SKM-1 treated with dmso at 0.1 percent for 144 hours (cell line): ENCODE results near the gene FURIN.
"Not testable (repeated sequence)": the region's sequence is repeated elsewhere in the genome, so short reads cannot be mapped to it uniquely, and the experiment has no call there.

ENCODE experiments used
- DNase-seq: peaks from one replicate; lab custom pipeline; 2025; ENCODE audit not compliant: unreplicated experiment; lab: John Stamatoyannopoulos, UW

The FURIN gene

GRCh38 chr15:90914305-90915080, 46.1 kb downstream of the FURIN start:
- DNase-seq: no peak

DNA sequence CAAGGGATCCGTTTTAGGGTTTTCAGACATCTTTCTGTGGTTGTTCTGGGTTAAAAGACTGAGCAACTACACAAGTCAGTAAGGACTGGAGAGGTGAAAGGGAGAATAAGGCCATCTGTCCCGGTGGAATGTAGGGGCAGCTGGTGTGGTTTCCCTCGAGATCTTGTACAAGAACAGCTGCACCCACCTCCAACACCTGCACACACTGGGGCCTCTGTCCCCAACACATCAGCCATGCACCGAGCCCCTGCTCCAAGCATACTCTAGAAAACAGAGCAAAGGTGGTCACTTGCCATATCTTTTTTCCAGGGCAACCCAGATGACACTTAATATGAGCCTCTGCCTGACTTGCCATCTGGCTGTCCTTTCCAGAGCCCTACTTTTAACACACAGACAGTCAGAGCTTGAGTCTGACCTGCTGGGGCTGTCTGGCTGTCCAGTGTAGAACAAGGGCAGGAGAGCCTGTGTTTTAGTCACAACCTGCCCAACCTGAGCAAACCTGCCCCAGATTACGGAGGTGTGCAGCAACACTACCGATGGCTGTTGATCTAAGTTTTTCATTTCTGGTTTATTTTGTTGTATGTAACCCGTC, 46.9 kb downstream of the FURIN start:
- DNase-seq: no peak

- peak; percentile 81 for DNase-seq
These were observed 47.5 kb downstream of the FURIN start for GRCh38 chr15:90915808-90916440.

DNA sequence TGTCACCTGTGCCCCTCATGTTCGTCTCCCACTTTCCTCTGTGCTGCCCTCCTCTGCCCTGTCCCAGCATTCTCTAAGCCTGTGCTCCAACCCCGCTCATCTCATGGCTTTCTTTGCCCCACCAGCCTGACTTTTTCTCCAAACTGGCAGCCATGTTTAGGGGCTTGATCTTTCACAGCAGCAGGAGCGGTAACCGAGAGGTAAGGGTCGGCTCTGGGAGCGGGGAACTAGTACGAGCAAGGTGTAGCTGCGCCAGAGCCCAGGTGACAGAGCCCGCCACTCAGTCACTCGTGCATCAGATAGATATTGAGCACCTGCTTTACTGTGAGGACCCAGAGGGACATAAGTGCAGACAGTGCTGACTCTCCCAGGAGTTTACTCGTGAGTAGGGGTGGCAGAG, 48.1 kb downstream of the FURIN start:
- DNase-seq: no peak

DNA sequence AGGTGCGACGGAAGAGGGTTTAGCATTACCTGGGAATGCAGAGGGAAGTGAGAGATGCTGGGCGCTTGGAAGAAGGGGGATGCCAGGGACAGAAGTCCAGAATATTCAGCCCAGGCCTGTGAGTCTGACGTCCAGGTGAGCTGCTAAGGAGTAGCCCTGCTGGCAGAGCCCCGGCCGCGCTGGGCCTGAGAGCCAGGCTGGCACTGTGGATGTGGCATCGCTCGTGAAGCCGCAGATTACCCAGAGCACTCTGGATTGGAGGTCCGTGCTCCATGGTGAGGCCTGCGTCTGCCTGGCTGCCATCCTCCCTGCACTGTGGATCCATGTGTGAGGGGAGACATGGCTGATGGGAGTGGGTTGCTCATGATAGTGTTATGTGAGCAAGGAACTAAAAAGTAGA, 49.2 kb downstream of the FURIN start:
- no peak for DNase-seq

DNA sequence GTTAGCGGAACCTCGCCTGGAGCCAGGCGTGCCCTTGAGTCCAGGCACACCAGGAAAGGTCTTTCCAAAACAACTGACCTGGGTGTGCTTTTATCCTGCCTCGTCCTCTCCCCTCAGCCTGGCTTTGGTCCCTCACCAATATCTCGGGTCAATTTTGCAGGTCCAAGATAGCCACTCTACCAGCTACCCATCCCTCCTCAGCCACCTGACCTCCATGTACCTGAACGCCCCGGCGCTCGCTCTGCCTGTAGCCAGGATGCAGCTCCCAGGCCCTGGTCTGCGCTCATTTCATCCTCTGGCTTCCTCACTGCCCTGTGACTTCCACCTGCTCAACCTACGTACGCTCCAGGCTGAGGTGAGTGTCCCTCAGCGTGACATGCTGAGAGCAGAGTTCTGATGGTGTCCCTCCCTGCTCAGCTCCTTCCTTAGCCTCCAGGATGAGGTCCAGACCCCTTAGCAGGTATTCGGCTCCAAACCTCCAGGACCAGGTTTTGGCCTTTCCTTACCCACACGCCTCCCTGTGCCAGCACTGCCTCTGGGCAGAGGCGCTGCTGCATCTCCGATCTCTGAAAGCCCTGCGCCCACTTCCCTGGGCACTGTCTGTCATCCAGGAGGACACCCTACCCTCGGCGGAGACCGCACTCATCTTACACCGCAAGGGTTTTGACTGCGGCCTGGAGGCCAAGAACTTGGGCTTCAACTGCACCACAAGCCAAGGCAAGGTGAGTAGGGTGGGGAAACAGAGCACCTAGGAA, 49.8 kb downstream of the FURIN start:
- no peak for DNase-seq

DNA sequence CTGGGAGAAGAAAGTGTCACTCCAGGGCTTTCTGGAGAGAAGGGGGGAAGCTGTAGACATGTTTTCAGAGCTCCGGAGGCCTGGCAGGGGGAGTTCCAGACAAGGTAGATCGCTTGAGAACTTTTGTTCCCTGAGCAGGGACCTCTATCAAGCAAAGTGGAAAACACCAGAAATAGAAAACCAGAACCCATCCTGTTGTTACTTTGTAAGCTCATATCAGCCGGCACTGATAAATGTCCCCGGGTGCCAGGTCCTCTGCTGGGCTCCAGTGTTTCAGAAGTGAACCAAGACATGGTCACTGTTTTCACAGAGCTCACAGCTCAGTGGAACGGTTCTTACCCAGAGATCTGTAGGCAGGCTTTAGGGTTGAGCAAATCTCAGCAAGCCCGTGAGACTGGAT, 50.4 kb downstream of the FURIN start:
- no peak for DNase-seq

GRCh38 chr15:90921887-90922286, 53.5 kb downstream of the FURIN start:
- no peak for DNase-seq

GRCh38 chr15:90922712-90923322, 54.4 kb downstream of the FURIN start:
- not testable (repeated sequence) for DNase-seq

- no peak for DNase-seq
These were observed 56.0 kb downstream of the FURIN start for GRCh38 chr15:90924375-90924774.

GRCh38 chr15:90926766-90927165, 58.4 kb downstream of the FURIN start:
- not testable (repeated sequence) for DNase-seq

GRCh38 chr15:90928106-90928505, 59.7 kb downstream of the FURIN start:
- not testable (repeated sequence) for DNase-seq

GRCh38 chr15:90929246-90930019, 61.0 kb downstream of the FURIN start:
- DNase-seq: no peak

DNA sequence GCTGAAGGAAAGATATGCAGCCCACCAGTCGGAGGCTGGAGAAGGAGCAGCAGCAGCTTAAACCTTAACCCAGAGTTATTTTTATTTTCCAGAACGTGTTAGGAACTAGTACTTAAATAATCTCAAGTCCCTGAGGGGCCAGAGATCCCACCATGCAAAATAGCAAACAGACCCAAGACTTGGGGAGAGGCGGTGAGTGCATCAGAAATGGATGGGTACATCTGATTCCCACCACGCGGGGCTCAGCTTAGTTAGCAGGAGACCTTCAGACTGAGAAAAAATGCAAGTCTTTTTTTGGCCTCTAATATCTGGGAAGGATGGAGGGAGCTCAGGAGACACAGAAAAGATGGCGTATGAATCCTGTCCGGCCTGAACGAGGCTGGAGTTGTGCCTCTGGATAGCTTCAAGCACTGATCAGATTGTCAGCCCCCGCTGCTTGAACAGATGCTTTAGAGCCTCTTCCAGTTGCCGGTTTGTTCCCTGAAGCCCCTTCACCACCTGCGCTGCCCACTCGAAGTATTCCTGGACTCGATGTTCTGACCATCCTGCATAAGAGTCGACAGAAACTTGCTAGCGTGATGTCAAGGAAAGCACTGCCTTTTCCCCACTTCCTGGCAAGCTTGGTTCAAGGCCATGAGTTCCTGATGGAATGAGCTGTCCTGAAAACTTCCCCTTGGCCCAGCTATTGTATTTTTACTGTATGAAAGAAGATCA, 62.6 kb downstream of the FURIN start:
- DNase-seq: no peak

GRCh38 chr15:90931575-90931827, 63.1 kb downstream of the FURIN start:
- DNase-seq: no peak

DNA sequence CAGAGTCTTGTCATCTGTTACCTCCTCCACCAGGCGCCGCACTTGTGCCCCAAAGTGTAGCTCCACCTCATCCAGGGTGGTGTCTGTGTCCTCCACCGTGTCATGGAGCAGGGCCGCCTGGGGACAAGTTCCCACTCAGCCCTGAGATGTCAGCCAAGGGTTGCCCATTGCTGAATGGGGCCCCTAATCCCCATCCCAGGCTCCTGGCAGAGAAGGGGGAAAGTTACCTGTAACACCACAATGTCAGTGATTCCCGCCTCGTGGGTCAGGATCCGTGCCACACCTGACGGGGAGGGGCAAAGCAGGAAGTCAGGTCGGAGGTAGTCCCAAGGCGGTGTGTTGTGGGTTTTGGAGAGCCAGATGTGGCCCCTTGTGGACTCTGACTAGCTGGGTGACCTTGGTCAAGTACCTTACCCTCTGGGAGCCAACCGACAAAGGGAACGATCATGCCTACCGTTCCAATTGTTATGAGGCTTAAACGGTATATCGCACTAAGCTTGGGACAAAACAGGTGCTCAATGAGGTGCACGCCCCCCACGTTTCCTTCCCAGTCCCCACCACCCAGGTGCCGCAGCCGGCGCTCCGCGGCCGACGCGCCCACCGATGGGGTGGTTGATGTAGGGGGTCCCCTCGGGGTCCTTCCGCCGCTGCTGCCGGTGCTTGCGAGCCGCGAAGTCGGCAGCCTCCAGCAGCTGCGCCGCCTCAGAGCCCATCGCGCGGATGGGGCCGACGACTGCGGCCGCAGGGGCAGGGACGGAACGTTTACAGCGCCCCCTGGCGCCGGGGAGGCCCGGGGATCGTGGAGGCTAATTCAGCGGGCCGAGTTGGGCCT, 63.7 kb downstream of the FURIN start, which contains the start of gene HDDC3:
Gene HDDC3 (minus strand): TSS at position 722 of the 832 bp plus-strand sequence. CDS start 9 bp downstream, at position 713.
- DNase-seq: peak; percentile 85

GRCh38 chr15:90932660-90932991, 64.2 kb downstream of the FURIN start:
- no peak for DNase-seq
